NCI-H128 (cell line): ENCODE measurements around the gene PIGL.
"Not testable (repeated sequence)": the region's sequence is repeated elsewhere in the genome, so short reads cannot be mapped to it uniquely, and the experiment has no call there.

Source experiments
- DNase-seq: peaks from one replicate; lab custom pipeline; 2025; ENCODE audit not compliant: unreplicated experiment; lab: John Stamatoyannopoulos, UW

The PIGL gene

GRCh38 chr17:16217002-16217635 is at the start of gene PIGL:
PIGL (plus strand) TSS chr17:16217210; CDS start chr17:16217227, 17 bp downstream.
- peak; percentile 75 for DNase-seq

- no peak for DNase-seq
Observed at GRCh38 chr17:16171613-16172012, 45.4 kb upstream of the PIGL start.

- DNase-seq, result no peak
Observed at GRCh38 chr17:16178836-16179235, 38.2 kb upstream of the PIGL start.

GRCh38 chr17:16181581-16181980 is 35.4 kb upstream of the PIGL start:
- DNase-seq, result no peak

DNA sequence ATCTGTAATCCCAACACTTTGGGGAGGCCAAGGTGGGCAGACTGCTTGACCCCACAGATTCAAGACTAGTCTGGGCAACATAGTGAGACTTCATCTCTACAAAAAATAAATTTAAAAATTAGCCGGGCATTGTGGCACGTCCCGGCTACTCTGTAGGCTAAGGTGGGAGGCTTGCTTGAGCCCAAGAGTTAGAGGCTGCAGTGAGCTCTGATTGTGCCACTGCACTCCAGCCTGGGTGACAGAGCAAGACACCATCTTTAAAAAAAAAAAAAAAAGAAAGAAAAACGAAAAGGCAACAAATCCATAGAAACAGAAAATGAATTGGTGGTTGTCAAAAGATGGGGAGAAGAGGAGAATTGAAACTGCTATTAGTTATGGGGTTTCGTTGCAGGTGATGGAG is 29.4 kb upstream of the PIGL start:
- DNase-seq, result no peak

DNA sequence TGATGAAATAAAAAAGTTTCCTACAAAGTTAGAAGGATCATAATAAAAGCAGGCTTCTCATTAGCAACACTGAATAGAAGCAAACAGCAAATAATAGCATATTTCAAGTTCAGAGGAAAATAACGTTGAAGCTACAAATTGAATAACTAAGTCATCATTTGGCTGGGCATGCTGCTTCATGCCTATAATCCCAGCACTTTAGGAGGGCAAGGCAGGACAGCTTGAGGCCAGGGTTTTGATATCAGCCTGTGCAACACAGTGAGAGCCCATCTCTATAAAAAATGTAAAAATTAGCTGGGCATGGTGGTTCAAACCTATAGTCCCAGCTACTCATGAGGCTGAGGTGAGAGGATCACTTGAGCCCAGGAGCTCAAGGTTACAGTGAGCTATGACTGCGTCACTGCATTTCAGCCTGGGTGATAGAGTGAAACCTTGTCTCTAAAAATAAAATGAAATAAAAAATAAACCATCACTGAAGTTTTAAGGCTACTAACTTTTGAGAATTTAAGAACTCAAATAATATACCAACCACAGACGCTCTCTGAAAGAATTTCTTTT is 27.1 kb upstream of the PIGL start:
- no peak for DNase-seq

DNA sequence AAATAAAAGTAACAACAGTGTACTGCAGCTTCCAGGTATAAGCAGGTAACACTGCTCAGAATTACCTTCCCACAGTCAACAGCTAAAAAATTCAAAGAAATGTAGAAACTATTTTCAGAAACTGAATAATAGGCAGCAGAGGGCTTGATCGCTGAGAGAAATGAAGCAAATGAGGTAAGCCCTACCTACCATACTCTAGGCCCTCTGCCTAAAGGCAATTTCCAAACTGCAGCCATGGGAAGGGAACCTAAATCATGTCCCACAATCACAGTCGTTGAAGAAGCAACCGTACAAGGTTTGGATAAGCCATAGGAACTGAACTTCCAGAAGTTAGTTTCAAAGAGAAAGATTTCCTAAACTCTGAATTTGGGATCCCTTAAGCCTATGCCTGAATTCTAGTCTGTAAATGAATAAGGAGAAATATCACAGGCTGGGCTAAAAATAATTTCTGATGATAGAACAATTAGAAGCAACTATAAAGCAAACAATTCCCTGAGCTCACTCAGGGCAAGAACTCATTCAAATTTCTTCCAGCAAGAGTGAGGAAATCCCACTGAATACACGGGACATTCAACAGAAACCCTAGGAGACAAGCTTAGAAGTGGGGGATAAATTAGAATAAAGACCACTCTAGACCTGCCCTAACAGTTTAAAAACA is 26.2 kb upstream of the PIGL start:
- DNase-seq, result no peak

DNA sequence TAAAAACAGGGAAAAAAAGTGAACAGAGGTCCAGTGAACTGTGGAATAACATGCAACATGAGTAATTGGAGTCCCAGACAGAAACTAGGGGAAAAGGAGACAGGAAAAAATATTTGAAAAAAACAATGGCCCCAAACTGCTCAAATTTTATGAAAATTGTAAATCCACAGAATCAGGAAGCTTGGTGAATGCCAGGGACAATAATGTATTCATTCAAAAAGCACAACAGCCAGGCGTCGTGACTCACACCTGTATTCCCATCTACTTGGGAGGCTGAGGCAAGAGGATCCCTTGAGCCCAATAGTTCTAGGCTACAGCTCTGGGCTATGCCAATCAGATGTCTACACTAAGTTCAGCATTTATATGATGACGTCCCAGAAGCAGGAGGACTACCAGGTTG is 25.4 kb upstream of the PIGL start:
- DNase-seq, result no peak

DNA sequence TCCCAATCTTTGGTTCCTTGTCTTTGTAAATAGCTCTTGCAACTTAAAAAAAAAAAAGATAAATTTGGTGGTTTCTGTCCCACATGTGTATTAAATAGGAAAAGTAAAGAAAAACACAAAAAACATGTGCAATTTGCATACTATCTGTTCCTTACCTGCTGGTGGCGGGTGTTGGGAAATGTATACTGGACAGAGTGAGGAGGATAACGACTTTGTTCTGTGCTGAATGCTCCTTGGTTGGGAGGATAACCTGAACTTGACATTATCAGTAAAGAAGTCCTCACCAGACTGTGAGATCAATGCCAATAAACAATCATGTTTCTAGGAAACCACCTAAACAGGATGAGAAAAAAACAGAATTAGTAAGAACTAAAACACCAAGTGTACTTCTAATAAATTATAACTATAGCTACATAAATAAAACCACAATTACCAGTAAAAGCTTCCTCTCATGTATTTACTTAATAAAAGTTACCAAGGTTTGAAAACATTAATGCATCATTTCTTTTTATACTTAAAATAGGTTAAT is 22.6 kb upstream of the PIGL start:
- not testable (repeated sequence) for DNase-seq

DNA sequence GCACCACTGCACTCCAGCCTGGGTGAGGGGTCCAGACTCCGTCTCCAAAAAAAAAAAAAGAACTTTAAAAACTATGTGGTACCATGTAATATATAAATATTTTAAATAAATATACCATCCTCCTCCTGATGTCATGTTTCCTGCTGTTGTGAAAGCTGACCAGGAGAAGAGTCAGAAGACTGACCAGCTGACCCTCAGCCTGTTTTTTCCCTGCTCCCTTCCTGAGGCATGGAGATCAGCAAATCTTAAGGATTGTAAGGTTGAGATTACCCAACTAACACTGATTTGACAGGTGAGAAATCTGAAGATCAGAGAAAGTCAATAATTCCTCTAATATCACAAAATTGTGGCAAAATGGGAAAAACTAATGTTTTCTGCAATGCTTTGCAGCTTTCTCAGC is 19.7 kb upstream of the PIGL start:
- no peak for DNase-seq

DNA sequence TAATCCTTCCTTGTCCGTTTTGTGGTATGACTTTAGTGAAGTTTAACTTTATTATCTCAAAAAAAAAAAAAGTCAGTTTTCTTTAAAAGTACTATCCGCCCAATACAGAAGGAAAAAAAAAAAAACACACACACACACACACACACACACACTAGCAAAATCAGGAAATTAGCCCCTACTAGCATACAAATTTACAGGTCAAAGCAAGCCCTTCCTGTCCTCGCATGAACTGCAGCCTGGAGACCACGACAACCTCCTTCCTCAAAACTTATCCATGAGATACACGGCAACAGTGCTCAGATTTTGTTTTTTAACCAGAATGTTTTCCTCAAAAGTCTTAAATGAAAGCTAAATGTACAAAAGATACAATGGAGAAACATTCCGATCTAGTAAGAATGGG is 17.9 kb upstream of the PIGL start:
- no peak for DNase-seq

GRCh38 chr17:16201693-16202131 is 15.3 kb upstream of the PIGL start:
- not testable (repeated sequence) for DNase-seq

- not testable (repeated sequence) for DNase-seq
Observed at GRCh38 chr17:16202554-16203500, 14.2 kb upstream of the PIGL start.

GRCh38 chr17:16204763-16205162 is 12.2 kb upstream of the PIGL start:
- DNase-seq, result not testable (repeated sequence)

DNA sequence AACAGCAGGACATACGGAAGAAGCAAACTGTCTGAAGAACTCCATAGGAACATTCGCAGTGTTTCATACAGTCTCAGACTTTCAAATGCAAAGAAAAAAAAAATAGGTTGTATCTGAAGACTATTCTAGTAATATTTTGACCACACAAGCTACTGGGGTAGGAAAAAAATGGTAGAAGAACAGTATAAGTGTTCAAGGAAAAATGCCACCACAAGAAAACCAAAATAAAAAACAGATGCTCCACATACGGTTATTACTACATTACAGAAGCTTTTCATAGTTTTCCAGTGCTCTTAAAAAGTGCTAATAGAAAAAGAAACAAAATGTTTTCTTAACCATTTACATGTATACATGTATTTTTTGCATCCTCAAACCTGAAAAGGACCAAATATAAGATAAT is 5.4 kb upstream of the PIGL start:
- no peak for DNase-seq

- DNase-seq, result no peak
Observed at GRCh38 chr17:16212793-16213192, 4.2 kb upstream of the PIGL start.

- no peak for DNase-seq
Observed at GRCh38 chr17:16214190-16215001, 2.6 kb upstream of the PIGL start.

GRCh38 chr17:16215002-16215272 is 2.1 kb upstream of the PIGL start:
- no peak for DNase-seq

DNA sequence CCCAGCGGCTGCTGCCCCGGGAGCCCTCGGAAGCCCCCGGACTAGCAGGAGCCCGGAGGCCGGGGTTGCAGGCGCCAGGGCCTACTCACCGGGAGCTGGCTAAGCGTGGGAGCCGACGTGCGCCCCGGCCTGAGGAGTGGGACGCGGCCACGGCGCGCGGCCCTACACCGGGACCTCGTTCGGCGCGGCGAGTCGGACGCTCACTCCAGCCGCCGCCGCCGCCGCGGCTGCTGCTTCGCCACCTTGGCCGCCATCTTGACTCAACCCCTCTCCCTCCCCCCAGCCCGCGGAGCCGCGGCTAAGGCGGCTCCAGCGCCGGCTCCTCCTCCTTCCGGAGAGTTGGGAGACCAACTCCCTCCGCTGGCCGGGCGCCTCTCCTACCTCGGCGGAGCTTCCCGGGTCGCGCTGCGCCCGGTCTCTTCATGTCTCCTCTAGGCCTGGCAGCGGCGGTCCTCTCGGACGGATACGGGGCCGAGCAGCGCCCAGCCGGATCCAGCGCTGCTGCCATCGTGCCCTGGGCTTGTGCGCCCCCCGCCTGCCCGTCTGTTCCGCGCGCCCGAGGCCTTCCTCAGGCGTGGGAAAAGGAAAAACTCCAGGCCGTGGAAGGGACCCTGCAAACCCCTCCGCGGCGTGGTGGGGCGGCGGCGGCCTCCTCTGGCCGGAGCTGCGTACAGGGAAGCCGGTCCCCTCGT is 1.6 kb upstream of the PIGL start, which contains the start of gene NCOR1:
NCOR1 (minus strand) TSS at position 262 of the 692 bp plus-strand sequence. CDS start 20,965 bp downstream, outside the sequence.
- DNase-seq, result peak; percentile 60

DNA sequence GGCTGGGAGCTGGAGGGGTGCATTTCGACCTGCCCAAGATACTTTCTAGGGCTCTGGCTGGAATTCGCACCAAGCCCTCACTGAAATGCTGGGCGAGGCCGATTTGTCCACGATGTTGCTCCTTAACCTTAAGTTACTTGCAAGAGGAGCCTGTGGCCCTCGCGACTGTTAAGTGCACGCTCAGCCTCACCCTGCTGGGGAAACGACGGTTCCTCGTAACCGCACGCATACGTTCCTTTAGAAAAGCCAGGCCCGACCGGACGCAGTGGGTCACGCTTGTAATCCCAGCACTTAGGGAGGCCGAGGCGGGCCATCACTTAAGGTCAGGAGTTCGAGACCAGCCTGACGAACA is 1.1 kb upstream of the PIGL start:
- DNase-seq, result no peak
